MCF 10A (cell line): ENCODE data around the gene ULK4. TPM values are rescaled to one million over a fixed set of nuclear protein-coding genes. Genes with fewer than 3 reads are reported as not detected.

Source experiments
- BruUV-seq: library from RNA; stranded (reverse); fragments of 400-500 nt; replicated peaks from 2 replicates; lab custom pipeline; 2021; lab: Mats Ljungman, UMichigan
- CTCF ChIA-PET: fragments of 300-600 bp; sonication (Branson Sonifier 250); formaldehyde crosslinking; extraction: SDS; loops from one replicate; lab custom pipeline; 2021; ENCODE audit warnings: antibody characterized with exemption, inconsistent platforms; lab: Yijun Ruan, JAX
- POLR2A ChIA-PET: fragments of 300-600, 350-650 bp; sonication (Branson Sonifier 250); formaldehyde crosslinking; extraction: SDS; loops from one replicate; lab custom pipeline; 2020; ENCODE audit warnings: antibody characterized with exemption, inconsistent platforms; lab: Yijun Ruan, JAX
- DNase-seq: peaks from one replicate; pipeline ENCODE4 v3.0.0-alpha.2; 2018; ENCODE audit not compliant: unreplicated experiment
- H3K27ac Mint-ChIP-seq: one replicate; pipeline ENCODE4 v1.8.0; 2022; ENCODE audit warnings: mild to moderate bottlenecking, low read depth, mixed read lengths; ENCODE audit not compliant: unreplicated experiment
- H3K27me3 Mint-ChIP-seq: one replicate; pipeline ENCODE4 v1.8.0; 2022; ENCODE audit warnings: mixed read lengths; ENCODE audit not compliant: insufficient read depth, unreplicated experiment
- H3K36me3 Mint-ChIP-seq: one replicate; pipeline ENCODE4 v1.8.0; 2022; ENCODE audit warnings: mild to moderate bottlenecking, moderate library complexity, mixed read lengths; ENCODE audit not compliant: insufficient read depth, unreplicated experiment
- H3K4me1 Mint-ChIP-seq: one replicate; pipeline ENCODE4 v1.8.0; 2022; ENCODE audit warnings: mixed read lengths; ENCODE audit not compliant: insufficient read depth, unreplicated experiment
- H3K4me3 Mint-ChIP-seq: one replicate; pipeline ENCODE4 v1.8.0; 2022; ENCODE audit warnings: mild to moderate bottlenecking, moderate library complexity, mixed read lengths; ENCODE audit not compliant: unreplicated experiment
- H3K9me3 Mint-ChIP-seq: one replicate; pipeline ENCODE4 v1.8.0; 2022; ENCODE audit warnings: mixed read lengths; ENCODE audit not compliant: unreplicated experiment
- intact Hi-C: fragments of 100-400 bp; cut with micrococcal nuclease; formaldehyde crosslinking; loops from 2 replicates; pipeline ENCODE4 v1.14.1; 2022
- total RNA-seq: library from RNA; stranded (reverse); gene quantifications from 2 replicates; pipeline ENCODE4 v1.2.3, GENCODE V29; 2022
- TF ChIP-seq, protein P1 (sequence below): fragments of 200-600 bp; IDR thresholded peaks from one replicate; pipeline ENCODE4 v1.8.0; 2022; ENCODE audit warnings: antibody characterized with exemption, mild to moderate bottlenecking; ENCODE audit not compliant: unreplicated experiment

Gene ULK4
- total RNA-seq, 1 experiment from 2014 or later, result 7.8 TPM

- DNase-seq, result no peak
- H3K4me1 Mint-ChIP-seq, result peaks cover 12% of the 10 kb centered on the region
- ChIA-PET CTCF (interaction anchor here (0.5 to 1.2 kb wide), 6 partner anchors 10 to 773 kb away, joined by 3 to 4 read pairs (median 3); no protein-coding TSS in a partner anchor), POLR2A (interaction anchor here (1.0 to 1.8 kb wide), 2 partner anchors 18 to 308 kb away, joined by 3 to 5 read pairs; partner anchors contain the start of gene CTNNB1)
- TF ChIP-seq, protein P1, sequence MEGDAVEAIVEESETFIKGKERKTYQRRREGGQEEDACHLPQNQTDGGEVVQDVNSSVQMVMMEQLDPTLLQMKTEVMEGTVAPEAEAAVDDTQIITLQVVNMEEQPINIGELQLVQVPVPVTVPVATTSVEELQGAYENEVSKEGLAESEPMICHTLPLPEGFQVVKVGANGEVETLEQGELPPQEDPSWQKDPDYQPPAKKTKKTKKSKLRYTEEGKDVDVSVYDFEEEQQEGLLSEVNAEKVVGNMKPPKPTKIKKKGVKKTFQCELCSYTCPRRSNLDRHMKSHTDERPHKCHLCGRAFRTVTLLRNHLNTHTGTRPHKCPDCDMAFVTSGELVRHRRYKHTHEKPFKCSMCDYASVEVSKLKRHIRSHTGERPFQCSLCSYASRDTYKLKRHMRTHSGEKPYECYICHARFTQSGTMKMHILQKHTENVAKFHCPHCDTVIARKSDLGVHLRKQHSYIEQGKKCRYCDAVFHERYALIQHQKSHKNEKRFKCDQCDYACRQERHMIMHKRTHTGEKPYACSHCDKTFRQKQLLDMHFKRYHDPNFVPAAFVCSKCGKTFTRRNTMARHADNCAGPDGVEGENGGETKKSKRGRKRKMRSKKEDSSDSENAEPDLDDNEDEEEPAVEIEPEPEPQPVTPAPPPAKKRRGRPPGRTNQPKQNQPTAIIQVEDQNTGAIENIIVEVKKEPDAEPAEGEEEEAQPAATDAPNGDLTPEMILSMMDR, result no peak
- no peaks in the 10 kb centered on the region for H3K36me3 Mint-ChIP-seq
- no TSS peak for BruUV-seq
- H3K27me3 Mint-ChIP-seq, result no peaks in the 10 kb centered on the region
- peak overlapping the region; percentile 90 for H3K27ac Mint-ChIP-seq
- intact Hi-C loops, result no loop called here
- peaks cover 9% of the 10 kb centered on the region for H3K9me3 Mint-ChIP-seq
- H3K4me3 Mint-ChIP-seq, result no peak overlapping the region
These were observed 454.4 kb downstream of the ULK4 start for GRCh38 chr3:41507336-41508062.

- ChIA-PET POLR2A (no interaction called here), CTCF (interaction anchor here (0.7 to 0.8 kb wide), 2 partner anchors 165 to 923 kb away, joined by 3 read pairs; no protein-coding TSS in a partner anchor)
- H3K36me3 Mint-ChIP-seq, result no peaks in the 10 kb centered on the region
- BruUV-seq, result no TSS peak
- no peak overlapping the region for H3K27ac Mint-ChIP-seq
- peaks cover 12% of the 10 kb centered on the region for H3K4me1 Mint-ChIP-seq
- no peak overlapping the region for H3K4me3 Mint-ChIP-seq
- intact Hi-C loops, result no loop called here
- H3K9me3 Mint-ChIP-seq, result peaks cover 8% of the 10 kb centered on the region
- no peaks in the 10 kb centered on the region for H3K27me3 Mint-ChIP-seq
- no peak for DNase-seq
- TF ChIP-seq, protein P1, result no peak
These were observed 457.8 kb downstream of the ULK4 start for GRCh38 chr3:41503998-41504623.

GRCh38 chr3:41502481-41502880, 459.4 kb downstream of the ULK4 start:
- Mint-ChIP-seq H3K27me3 (no peaks in the 10 kb centered on the region), H3K4me3 (no peak overlapping the region), H3K36me3 (no peaks in the 10 kb centered on the region), H3K4me1 (no peaks in the 10 kb centered on the region), H3K9me3 (no peaks in the 10 kb centered on the region), H3K27ac (peak overlapping the region; percentile 19)
- BruUV-seq, result no TSS peak
- intact Hi-C loops, result no loop called here
- no peak for DNase-seq
- POLR2A ChIA-PET, result no interaction called here
- TF ChIP-seq, protein P1, result no peak
- CTCF ChIA-PET, result no interaction called here

GRCh38 chr3:41502023-41502422, 459.9 kb downstream of the ULK4 start:
- intact Hi-C loops, result no loop called here
- Mint-ChIP-seq H3K9me3 (no peaks in the 10 kb centered on the region), H3K4me3 (no peak overlapping the region), H3K36me3 (no peaks in the 10 kb centered on the region), H3K4me1 (no peaks in the 10 kb centered on the region), H3K27me3 (no peaks in the 10 kb centered on the region), H3K27ac (peak overlapping the region; percentile 19)
- ChIA-PET POLR2A (no interaction called here), CTCF (no interaction called here)
- no peak for DNase-seq
- TF ChIP-seq, protein P1, result no peak
- no TSS peak for BruUV-seq
